RCC 7860 (cell line): ENCODE results near the gene MAML3.

ENCODE experiments used
- DNase-seq: peaks from one replicate; pipeline ENCODE4 v3.0.0-alpha.2; 2015; ENCODE audit warnings: low spot score
- FAIRE-seq: peaks from 2 replicates; lab custom pipeline; 2012; peaks lifted over from hg19 to GRCh38; lab: Jason Lieb, UNC

MAML3 gene

DNA sequence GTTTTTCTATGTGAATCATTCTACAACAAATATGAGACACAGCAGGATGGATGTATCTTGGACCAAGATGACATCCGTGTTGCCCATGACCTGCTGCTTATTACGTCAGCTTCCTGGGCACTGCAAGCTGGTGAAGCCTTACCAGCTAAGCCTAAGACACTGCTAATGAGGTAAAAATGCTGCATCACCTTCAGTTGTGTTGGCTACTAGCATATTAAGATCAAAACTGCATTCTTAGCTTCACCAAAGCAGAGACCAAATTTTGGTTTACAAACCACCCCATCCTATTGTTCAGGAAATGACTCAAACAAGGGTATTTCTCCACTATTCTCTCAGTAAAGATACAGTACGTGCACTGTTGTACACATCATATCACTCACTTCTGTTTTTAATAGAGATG, 50.3 kb downstream of the MAML3 start:
- no peak for FAIRE-seq
- peak; percentile 15 for DNase-seq

DNA sequence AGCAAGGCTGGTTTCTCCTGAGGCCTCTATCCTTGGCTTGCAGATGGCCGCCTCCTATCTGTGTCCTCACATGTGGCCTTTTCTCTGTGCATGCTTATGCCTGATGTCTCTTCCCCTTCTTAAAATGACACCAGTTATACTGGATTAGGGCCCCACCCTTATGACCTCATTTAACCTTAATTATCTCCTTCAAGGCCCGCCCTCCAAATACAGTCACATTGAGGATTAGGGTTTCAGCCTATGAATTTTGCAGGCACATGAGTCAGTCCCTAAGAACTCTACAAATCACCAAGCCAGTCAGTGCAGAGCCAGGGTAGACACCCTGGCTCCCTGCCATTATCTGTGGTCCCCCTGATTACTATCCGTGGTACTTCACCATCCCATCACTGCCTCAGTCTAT, 51.6 kb downstream of the MAML3 start:
- peak; percentile 35 for DNase-seq
- no peak for FAIRE-seq

- DNase-seq (no peak), FAIRE-seq (no peak)
Observed at GRCh38 chr4:140100771-140101170, 53.2 kb downstream of the MAML3 start.

DNA sequence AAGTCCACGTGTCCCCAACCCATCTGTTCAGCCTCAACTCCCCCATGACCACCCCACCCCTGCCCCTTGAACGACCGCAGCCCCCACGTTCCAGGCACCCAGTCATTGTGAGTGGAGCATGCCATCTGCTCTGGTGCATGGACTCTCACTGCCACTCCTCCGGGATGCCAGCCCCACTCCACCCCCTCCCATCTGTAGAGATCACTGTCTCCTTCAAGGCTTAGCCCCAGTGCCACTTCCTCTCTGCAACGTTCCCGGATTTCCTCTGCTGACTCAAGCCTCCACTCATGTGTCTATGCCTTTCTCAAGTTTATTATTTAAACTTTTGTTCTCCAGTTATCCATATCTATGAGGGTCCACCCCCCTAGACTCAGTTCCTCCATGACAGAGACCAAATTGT, 54.0 kb downstream of the MAML3 start:
- DNase-seq (no peak), FAIRE-seq (no peak)

GRCh38 chr4:140098455-140099160, 55.4 kb downstream of the MAML3 start:
- FAIRE-seq (no peak), DNase-seq (no peak)

- FAIRE-seq (no peak), DNase-seq (no peak)
Observed at GRCh38 chr4:140097572-140097971, 56.4 kb downstream of the MAML3 start.

DNA sequence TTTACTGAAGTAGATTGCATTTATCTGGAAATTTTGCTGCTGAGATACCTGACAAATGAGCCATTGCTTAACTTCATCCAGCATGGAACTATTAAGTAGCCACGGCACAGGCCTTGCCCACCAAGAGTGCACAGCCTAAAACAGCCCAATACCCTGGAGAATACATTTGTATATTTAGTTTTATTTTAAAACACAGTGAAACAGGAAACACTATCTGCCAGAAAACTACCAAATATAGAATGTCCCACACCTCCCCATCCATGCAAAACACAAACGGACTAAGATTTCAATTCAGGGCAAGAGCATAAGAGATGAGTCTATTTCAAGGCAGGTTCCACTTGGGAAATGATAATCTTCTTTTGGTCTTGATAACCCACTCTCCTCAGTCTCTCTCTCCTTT, 57.1 kb downstream of the MAML3 start:
- FAIRE-seq (no peak), DNase-seq (no peak)

GRCh38 chr4:140096483-140096861, 57.5 kb downstream of the MAML3 start:
- FAIRE-seq (no peak), DNase-seq (no peak)

GRCh38 chr4:140095694-140096482, 58.1 kb downstream of the MAML3 start:
- peak; percentile 25 for FAIRE-seq
- DNase-seq: peak; percentile 69

DNA sequence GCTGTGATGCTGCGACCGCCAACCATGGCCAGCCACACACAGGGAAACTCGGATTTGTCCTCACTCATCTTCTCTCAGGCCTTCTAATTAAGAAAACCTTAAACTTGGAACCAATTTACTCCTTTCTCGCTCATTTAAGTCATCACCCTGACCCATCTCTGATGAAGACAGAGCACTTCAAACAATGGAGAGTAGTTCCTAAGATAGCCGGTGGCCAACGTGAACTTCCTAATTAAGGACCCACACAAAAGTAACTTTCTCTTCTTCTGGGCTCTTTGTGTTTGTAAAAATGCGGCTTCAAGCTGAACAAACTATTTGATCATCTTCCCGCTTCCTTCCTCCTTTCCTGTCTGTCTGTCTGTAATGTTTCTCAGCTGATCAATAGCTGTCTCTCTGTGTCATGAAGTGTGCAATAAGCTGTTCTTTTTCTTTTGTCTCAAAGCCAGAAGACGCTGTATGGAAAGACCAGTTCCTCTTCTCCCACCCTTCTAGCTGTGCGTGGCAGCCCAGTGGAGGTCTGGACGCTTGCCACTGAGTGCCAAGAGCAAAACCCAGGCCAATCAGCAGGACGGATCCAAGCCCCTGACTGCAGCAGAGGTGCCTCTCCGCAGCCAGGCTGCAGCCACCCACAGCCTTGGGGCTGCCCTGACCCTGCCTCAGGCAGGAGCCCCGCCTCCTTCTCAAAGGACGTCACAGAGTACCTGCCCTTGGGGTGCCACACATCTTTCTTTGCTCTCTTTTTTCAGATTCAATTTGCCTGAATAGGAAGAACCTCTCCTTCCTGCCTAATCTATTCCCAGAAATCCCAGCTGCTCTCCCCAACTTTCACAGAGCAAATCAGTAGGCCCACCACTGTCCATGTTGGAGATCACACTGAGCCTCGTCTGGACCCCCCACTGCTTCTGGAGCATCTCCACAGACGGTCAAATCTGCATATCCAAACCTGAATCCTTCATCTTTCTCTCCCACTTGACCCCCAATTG, 59.3 kb downstream of the MAML3 start:
- FAIRE-seq (no peak), DNase-seq (no peak)

GRCh38 chr4:140092094-140092851, 61.7 kb downstream of the MAML3 start:
- FAIRE-seq (no peak), DNase-seq (no peak)

DNA sequence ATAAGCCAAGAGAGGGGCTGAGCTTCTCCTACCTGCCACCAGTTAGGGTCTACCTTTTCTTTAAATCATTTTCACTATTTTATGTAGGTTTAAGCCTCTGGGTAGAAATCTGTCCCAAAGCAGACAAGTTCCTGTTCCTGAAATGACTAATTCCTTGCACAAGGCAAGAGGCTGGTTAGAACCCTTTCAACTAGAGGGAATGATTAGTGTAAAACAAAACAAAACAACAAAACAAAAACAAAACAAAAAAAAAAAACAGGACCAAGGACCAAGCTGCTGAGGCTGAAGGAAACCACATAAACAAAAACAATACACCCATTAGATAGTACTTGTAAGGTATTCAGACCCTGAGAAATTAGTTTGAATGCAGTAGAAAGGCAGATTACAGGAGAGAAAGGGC, 62.7 kb downstream of the MAML3 start:
- DNase-seq (no peak), FAIRE-seq (no peak)

DNA sequence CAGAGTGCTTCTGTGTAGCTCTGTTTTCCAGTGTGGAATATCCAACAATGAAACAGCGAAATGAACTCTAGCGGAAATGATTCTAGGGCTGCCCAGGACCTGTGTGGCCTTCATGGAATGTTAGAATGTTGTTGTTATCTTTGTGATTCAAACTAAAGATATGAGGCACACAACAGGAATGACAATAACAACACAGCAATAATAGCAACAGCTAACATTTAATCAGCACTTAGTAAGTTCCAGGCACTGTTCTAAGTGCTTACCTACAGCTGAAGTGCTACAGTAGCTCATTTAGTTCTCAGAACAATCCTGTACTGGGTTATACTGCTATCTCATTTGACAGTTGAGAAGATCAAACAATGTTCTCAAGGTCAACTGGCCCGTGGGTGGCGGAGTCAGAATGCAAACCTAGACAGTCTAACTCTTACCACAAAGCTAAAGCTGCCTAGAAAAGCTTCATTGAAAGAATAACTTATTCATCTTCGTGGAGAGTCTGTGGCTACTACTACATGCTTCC, 63.7 kb downstream of the MAML3 start:
- FAIRE-seq (no peak), DNase-seq (no peak)

DNA sequence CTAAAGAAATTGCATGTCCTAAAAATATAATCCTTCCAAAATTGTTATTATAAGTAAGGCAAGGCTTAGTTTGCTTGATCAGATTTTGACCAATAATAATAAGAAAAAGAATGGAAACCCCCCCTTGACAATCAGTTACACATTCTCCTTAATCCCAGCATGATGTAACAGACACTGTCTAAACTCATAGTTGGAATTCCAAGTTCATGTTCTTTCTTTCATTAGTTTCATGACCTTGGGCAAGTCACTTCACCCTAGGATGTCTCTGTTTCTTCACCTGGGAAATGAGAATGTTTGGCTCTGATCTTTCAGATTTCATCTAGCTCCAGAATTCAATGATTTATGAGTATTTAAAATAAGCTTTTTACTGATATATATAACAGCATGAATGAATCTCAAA, 64.8 kb downstream of the MAML3 start:
- no peak for FAIRE-seq
- DNase-seq: no peak

DNA sequence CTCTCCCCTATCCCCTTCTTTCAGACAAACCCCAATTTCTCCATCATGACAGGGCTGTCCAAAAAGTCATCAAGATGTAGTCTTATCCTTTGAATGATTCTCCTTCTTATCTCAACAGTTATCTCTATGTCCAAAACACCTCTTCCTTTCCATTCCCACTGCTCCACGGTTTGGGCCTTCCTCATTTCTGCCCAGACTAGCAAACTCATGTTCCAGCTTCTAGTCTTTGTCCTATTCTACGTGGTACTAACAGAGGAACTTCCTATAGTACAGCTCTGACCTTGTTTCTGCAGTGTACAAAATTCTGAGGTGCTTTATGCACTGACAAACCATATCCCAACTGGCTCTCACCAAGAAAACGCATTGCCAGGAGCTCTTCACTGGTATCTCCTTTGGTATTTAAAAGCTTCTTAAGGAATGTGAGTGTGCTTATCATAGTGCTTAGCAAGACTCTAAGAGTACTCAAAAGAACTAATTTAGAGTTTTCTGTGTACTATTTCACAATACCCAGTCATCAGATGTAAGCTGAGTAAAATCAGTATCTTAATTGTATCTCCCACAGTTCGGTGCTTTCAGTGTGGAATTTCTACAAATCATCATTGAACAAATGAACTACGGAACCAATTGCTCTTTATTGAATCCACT, 65.5 kb downstream of the MAML3 start:
- FAIRE-seq: no peak
- DNase-seq: no peak

DNA sequence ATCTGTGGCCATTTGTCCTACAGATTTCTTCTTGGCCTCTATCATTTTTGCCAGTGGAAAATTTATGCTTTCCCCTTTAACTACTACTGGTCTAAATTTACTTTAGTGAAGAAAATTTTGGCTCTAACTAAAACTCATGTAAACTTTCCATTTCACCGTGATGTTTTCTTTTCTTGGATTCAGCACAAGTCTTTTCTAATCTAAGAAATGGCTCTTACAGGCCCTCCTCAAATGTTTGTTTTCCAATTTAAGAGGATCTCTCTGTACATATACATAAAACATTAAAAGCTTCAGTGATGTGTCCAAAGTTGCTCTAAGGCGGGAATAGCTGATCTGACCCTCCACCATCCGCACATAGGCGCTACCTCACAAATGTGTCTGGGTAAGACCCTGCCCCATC, 68.1 kb downstream of the MAML3 start:
- FAIRE-seq (no peak), DNase-seq (no peak)

- DNase-seq (no peak), FAIRE-seq (no peak)
Observed at GRCh38 chr4:140085062-140085622, 68.8 kb downstream of the MAML3 start.

DNA sequence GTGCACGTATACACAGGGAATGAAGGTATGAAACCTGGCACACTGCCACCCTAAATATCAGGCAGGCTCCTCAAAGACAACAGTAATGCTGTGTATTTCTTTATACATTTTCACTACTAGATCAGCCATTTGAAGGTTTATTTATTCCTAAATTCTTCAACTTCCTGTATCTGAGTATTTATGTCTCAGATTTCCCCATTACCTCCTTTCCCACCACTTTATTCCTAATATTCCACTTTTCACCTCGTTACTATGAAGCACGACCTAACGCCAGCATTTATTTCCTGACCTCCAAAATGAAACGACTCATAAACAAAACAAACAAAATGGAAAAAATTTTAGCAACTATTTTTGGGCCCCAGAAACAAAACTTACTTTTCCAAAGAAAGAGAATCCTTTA, 69.6 kb downstream of the MAML3 start:
- FAIRE-seq (no peak), DNase-seq (no peak)

DNA sequence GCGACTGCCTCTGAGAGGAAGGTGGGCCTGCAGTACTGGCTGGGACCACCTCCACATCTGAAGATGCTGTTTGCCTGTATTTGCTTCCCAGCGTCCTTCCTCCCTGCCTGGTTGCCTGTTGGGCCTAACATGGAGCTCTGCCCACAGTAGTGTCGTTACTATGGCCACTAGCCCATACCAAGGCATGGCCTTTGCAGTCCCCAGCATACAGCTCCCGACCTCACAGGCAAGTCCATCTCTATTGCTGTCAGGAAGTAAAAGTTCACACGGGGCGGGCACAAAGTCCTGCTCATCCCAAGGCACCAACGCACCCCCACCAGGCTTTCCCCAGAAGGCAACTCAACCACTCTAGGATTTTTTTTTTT, 71.6 kb downstream of the MAML3 start:
- DNase-seq (no peak), FAIRE-seq (no peak)
